ENCODE data around the gene CENPVL1. TPM values are rescaled to one million over a fixed set of nuclear protein-coding genes. Genes with fewer than 3 reads are reported as not detected.

Gene CENPVL1
- total RNA-seq, 1 experiment from 2014 or later, result 2.8 TPM

DNA sequence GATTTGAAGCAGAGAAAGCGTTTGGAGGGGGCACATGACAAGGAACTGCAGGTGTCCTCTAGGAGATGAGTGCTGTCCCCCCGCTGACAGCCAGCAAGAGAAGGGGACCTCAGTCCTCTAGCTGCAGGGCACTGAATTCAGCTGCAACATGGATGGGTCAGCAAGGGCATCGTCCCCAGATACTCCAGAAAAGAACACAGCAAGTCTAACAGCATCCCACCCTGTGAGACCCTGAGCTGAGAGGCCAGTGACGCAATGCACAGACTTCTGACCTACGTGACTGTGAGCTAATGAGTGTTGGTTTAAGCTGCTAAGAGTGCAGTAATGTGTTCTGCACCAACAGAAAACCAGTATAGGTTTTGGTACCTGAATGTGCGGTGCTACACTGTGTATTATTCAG is 16.1 kb upstream of the CENPVL1 start:
- no CpG with 5 or more reads among the region's 6 CpGs for WGBS (ENCODE audit: extremely low coverage, insufficient read length, low lambda C conversion rate)
- Histone ChIP-seq H2BK15ac (ENCODE audit: low read depth, low read length) (no peak overlapping the region), H3K4ac (ENCODE audit: low read depth, low read length) (no peak overlapping the region), H2BK120ac (ENCODE audit: low read depth, low read length, poor library complexity, severe bottlenecking) (no peak overlapping the region), H2AK5ac (ENCODE audit: insufficient read length, low read length) (no peak overlapping the region), H3K4me2 (ENCODE audit: insufficient read depth, insufficient read length, low read length) (no peak overlapping the region), H3K56ac (ENCODE audit: insufficient read length, low read depth, low read length) (no peak overlapping the region), H3K14ac (ENCODE audit: insufficient read depth, low read length) (no peak overlapping the region), H2AFZ (ENCODE audit: low read length) (no peak overlapping the region), H3K27ac (ENCODE audit: insufficient read length, low read depth, low read length) (no peak overlapping the region), H3K79me2 (ENCODE audit: insufficient read depth, low read length) (no peaks in the 10 kb centered on the region), H3K9me3 (ENCODE audit: control insufficient read depth, low read depth, low read length) (no peaks in the 10 kb centered on the region), H3K18ac (ENCODE audit: insufficient read length, low read depth, low read length) (no peak overlapping the region), H3K4me1 (ENCODE audit: insufficient read depth, low read length) (no peaks in the 10 kb centered on the region), H2BK12ac (ENCODE audit: insufficient read length, low read depth, low read length) (no peak overlapping the region), H3K23me2 (ENCODE audit: insufficient read length, low read depth, low read length, poor library complexity, severe bottlenecking) (no peaks in the 10 kb centered on the region), H3K27me3 (ENCODE audit: insufficient read depth, low read length) (no peaks in the 10 kb centered on the region), H2BK5ac (ENCODE audit: insufficient read length, low read length) (no peak overlapping the region), H3K23ac (ENCODE audit: insufficient read length, low read depth, low read length) (no peak overlapping the region), H4K20me1 (ENCODE audit: control insufficient read depth, insufficient read depth, insufficient read length) (no peaks in the 10 kb centered on the region), H2BK20ac (ENCODE audit: low read depth, low read length, poor library complexity, severe bottlenecking) (no peak overlapping the region), H3K9ac (ENCODE audit: extremely low read depth, insufficient read length, low read length) (no peak overlapping the region), H3T11ph (ENCODE audit: low read length) (no peak overlapping the region), H4K8ac (replicated peaks; ENCODE audit: insufficient read length, low read depth, low read length) (no peak overlapping the region), H4K91ac (ENCODE audit: insufficient read length, low read depth, low read length) (no peak overlapping the region), H3K79me1 (ENCODE audit: insufficient read depth, low read depth, low read length, poor library complexity, severe bottlenecking) (no peaks in the 10 kb centered on the region), H4K5ac (ENCODE audit: insufficient read length, low read depth, low read length) (no peak overlapping the region)
- peak; percentile 5 for DNase-seq
- no peak for TF ChIP-seq CTCF (conservative IDR thresholded peaks at IDR 0.05)
- Mint-ChIP-seq H3K4me1 (no peaks in the 10 kb centered on the region), H3K36me3 (ENCODE audit: insufficient read depth in 1 of 3, low read depth in 3 of 3) (peaks cover 0 to 5% (median 0%) of the 10 kb centered on the region in 3 experiments; a peak in 3 of 7 replicates), H3K4me3 (no peak overlapping the region), H3K27ac (no peak overlapping the region), H3K27me3 (ENCODE audit: low read depth) (no peaks in the 10 kb centered on the region; the same call in 1 of the 2 replicates), H3K9me3 (peaks cover 53% of the 10 kb centered on the region in 2 experiments)

All from H9 (cell line).